ENCODE data around the gene UGT3A1.

UGT3A1 gene

DNA sequence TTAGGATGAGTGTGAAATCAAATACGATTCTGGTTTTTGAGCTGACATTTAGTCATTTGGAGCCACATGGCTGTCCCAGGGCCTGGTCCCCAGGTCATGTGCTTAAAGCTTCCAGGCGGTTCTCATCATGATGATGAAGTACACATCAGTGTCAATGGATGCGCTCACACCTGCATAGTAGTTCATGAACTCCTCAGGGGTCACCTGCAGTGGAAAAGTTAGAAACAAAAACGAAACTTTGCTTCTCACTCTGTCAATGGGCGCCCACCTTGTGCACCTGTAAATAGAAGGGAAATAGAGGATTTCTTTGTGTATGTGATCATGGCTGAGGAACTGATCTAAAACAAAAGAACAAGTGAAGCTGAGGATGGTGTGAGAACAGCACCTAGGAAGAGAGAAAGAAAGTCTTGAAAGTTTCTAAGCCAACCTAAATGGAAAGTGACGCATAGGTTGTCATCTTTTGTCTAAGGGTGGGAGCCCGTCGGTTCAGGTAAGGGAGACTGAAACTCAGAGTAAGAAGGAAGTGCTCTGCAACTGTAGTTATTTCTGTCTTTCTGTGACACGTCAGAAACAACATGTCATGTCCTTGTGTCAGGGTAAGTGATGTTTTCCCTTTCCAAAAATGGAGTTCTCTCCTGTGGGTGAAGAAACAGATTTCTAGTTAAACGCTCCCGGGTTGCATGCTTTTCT lies 86.6 kb downstream of the UGT3A1 start:
- DNase-seq: peak in 1 of 2 experiments; percentile 54

- DNase-seq: peak in 1 of 2 experiments; percentile 61
Measured at GRCh38 chr5:35903631-35904203, 87.5 kb downstream of the UGT3A1 start.

GRCh38 chr5:35902046-35902672 lies 89.0 kb downstream of the UGT3A1 start:
- DNase-seq: no peak
